Hepatocyte (in vitro differentiated cells): ENCODE data around the gene ARID5A. TPM values are rescaled to one million over a fixed set of nuclear protein-coding genes. Genes with fewer than 3 reads are reported as not detected.
"Not testable (repeated sequence)": the region's sequence is repeated elsewhere in the genome, so short reads cannot be mapped to it uniquely, and the experiment has no call there.

Source experiments
- DNase-seq: peaks from one replicate; pipeline ENCODE4 v3.0.0-alpha.2; 2016; ENCODE audit warnings: low spot score
- H2AFZ ChIP-seq: fragments of 200-600 bp; sonication (generic); 2 replicates; pipeline ENCODE4 v1.6.0; 2016; ENCODE audit warnings: antibody characterized with exemption, mild to moderate bottlenecking
- H3K27ac ChIP-seq: fragments of 200-600 bp; sonication (generic); 2 replicates; pipeline ENCODE4 v1.5.1; 2016; ENCODE audit warnings: mild to moderate bottlenecking
- H3K27me3 ChIP-seq: fragments of 200-600 bp; sonication (generic); 2 replicates; pipeline ENCODE4 v1.6.1; 2016
- H3K36me3 ChIP-seq: fragments of 200-600 bp; sonication (generic); replicated peaks from 2 replicates; pipeline ENCODE4 v1.5.1; 2016; ENCODE audit warnings: low read depth; ENCODE audit not compliant: insufficient read depth
- H3K4me1 ChIP-seq: fragments of 200-600 bp; sonication (generic); 2 replicates; pipeline ENCODE4 v1.5.1; 2016; ENCODE audit warnings: mild to moderate bottlenecking, moderate library complexity; ENCODE audit not compliant: insufficient read depth
- H3K4me2 ChIP-seq: fragments of 200-600 bp; sonication (generic); 2 replicates; pipeline ENCODE4 v1.6.0; 2016
- H3K4me3 ChIP-seq: fragments of 200-600 bp; sonication (generic); 2 replicates; pipeline ENCODE4 v1.5.1; 2016; ENCODE audit warnings: mild to moderate bottlenecking
- H3K79me2 ChIP-seq: fragments of 200-600 bp; sonication (generic); 2 replicates; pipeline ENCODE4 v1.6.0; 2017; ENCODE audit warnings: mild to moderate bottlenecking
- H3K9me2 ChIP-seq: fragments of 200-600 bp; sonication (generic); replicated peaks from 2 replicates; pipeline ENCODE4 v1.6.0; 2017; ENCODE audit warnings: mild to moderate bottlenecking; ENCODE audit not compliant: insufficient read depth
- H3K9me3 ChIP-seq: fragments of 200-600 bp; sonication (generic); 2 replicates; pipeline ENCODE4 v1.5.1; 2016; ENCODE audit warnings: low read depth, mild to moderate bottlenecking
- H4K20me1 ChIP-seq: fragments of 200-600 bp; sonication (generic); 2 replicates; pipeline ENCODE4 v1.6.0; 2016; ENCODE audit warnings: mild to moderate bottlenecking; ENCODE audit not compliant: insufficient read depth, poor library complexity, severe bottlenecking
- EZH2 ChIP-seq: fragments of 200-600 bp; sonication (generic); IDR thresholded peaks from 2 replicates; pipeline ENCODE4 v1.6.1; 2016; ENCODE audit warnings: antibody characterized with exemption, mild to moderate bottlenecking, borderline replicate concordance
- EZH2phosphoT487 ChIP-seq: fragments of 200-600 bp; sonication (generic); IDR thresholded peaks from one replicate; pipeline ENCODE4 v1.6.1; 2018; ENCODE audit warnings: antibody characterized with exemption, mild to moderate bottlenecking, low read depth, moderate library complexity; ENCODE audit not compliant: unreplicated experiment, severe bottlenecking
- WGBS: methylation state at CpG from one replicate; pipeline ENCODE4 v1.1.6; 2016; ENCODE audit warnings: low lambda C conversion rate; ENCODE audit errors: missing lambda C conversion rate; 5-methylcytosine and 5-hydroxymethylcytosine counted together
- polyA plus RNA-seq: library from polyadenylated mRNA; unstranded; fragments of >200 nt; fragmentation: Nextera tagmentation; extraction: Ambion mirVana; gene quantifications from 2 replicates; pipeline ENCODE4 v1.2.1, GENCODE V29; 2016
- total RNA-seq: library from RNA; depleted of rRNA; stranded (reverse); fragments of >200 nt; gene quantifications from 2 replicates; pipeline ENCODE4 v1.2.3, GENCODE V29; 2014
- TF ChIP-seq, protein P1 (sequence below): fragments of 200-600 bp; sonication (generic); IDR thresholded peaks from 2 replicates; pipeline ENCODE4 v1.5.1; 2016; ENCODE audit warnings: antibody characterized with exemption, mild to moderate bottlenecking; ENCODE audit not compliant: poor library complexity

The ARID5A gene
- total and polyA plus RNA-seq, 2 experiments from 2014 or later = 6.9 to 13.3 TPM

- Histone ChIP-seq H3K9me3 (no peaks in the 10 kb centered on the region), H3K9me2 (no peaks in the 10 kb centered on the region), H3K4me3 (no peak overlapping the region), H3K4me1 (no peaks in the 10 kb centered on the region), H2AFZ (no peak overlapping the region), H4K20me1 (no peaks in the 10 kb centered on the region), H3K4me2 (peak overlapping the region; percentile 62), H3K79me2 (no peaks in the 10 kb centered on the region), H3K36me3 (no peaks in the 10 kb centered on the region), H3K27ac (peak overlapping the region; percentile 90), H3K27me3 (no peaks in the 10 kb centered on the region)
- 57% methylated on average over 14 of the region's 16 CpGs for WGBS
- TF ChIP-seq, protein P1, sequence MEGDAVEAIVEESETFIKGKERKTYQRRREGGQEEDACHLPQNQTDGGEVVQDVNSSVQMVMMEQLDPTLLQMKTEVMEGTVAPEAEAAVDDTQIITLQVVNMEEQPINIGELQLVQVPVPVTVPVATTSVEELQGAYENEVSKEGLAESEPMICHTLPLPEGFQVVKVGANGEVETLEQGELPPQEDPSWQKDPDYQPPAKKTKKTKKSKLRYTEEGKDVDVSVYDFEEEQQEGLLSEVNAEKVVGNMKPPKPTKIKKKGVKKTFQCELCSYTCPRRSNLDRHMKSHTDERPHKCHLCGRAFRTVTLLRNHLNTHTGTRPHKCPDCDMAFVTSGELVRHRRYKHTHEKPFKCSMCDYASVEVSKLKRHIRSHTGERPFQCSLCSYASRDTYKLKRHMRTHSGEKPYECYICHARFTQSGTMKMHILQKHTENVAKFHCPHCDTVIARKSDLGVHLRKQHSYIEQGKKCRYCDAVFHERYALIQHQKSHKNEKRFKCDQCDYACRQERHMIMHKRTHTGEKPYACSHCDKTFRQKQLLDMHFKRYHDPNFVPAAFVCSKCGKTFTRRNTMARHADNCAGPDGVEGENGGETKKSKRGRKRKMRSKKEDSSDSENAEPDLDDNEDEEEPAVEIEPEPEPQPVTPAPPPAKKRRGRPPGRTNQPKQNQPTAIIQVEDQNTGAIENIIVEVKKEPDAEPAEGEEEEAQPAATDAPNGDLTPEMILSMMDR = no peak
- TF ChIP-seq EZH2 (no peak), EZH2phosphoT487 (no peak)
- DNase-seq = peak; percentile 87
These were observed 20.1 kb downstream of the ARID5A start for GRCh38 chr2:96556441-96557330.

- H3K27me3 ChIP-seq, H3K9me2 ChIP-seq, DNase-seq, H3K4me1 ChIP-seq, H3K79me2 ChIP-seq, H3K36me3 ChIP-seq, H2AFZ ChIP-seq, H3K9me3 ChIP-seq, H3K4me3 ChIP-seq, H4K20me1 ChIP-seq: not testable (repeated sequence)
- WGBS = 94% methylated on average over 6 of the region's 6 CpGs
- Histone ChIP-seq H3K27ac (peak overlapping the region; percentile 90), H3K4me2 (peak overlapping the region; percentile 53)
These were observed 20.9 kb downstream of the ARID5A start for GRCh38 chr2:96557421-96557820.

- H3K27me3 ChIP-seq = no peaks in the 10 kb centered on the region
- H3K27ac ChIP-seq = no peak overlapping the region
- TF ChIP-seq EZH2 (no peak), EZH2phosphoT487 (no peak)
- TF ChIP-seq, protein P1 = no peak
- no peaks in the 10 kb centered on the region for H3K4me1 ChIP-seq
- no peaks in the 10 kb centered on the region for H3K36me3 ChIP-seq
- H2AFZ ChIP-seq = no peak overlapping the region
- no peaks in the 10 kb centered on the region for H3K9me3 ChIP-seq
- WGBS = 92% methylated on average over 6 of the region's 6 CpGs
- no peak overlapping the region for H3K4me2 ChIP-seq
- no peak overlapping the region for H3K4me3 ChIP-seq
- no peaks in the 10 kb centered on the region for H3K9me2 ChIP-seq
- H4K20me1 ChIP-seq = no peaks in the 10 kb centered on the region
- H3K79me2 ChIP-seq = no peaks in the 10 kb centered on the region
- no peak for DNase-seq
These were observed 21.5 kb downstream of the ARID5A start for GRCh38 chr2:96558061-96558460.

- no peak for TF ChIP-seq EZH2
- TF ChIP-seq EZH2phosphoT487 = no peak
- TF ChIP-seq, protein P1 = no peak
- no peak overlapping the region for H3K27ac ChIP-seq
These were observed 21.9 kb downstream of the ARID5A start for GRCh38 chr2:96558485-96558884.

More at GRCh38 chr2:96558485-96558884, 21.9 kb downstream of the ARID5A start:
- Histone ChIP-seq H3K9me2 (no peaks in the 10 kb centered on the region), H2AFZ (no peak overlapping the region), H3K4me3 (no peak overlapping the region), H3K4me2 (no peak overlapping the region), H3K9me3 (no peaks in the 10 kb centered on the region), H3K79me2 (no peaks in the 10 kb centered on the region), H3K4me1 (no peaks in the 10 kb centered on the region), H3K27me3 (no peaks in the 10 kb centered on the region), H4K20me1 (no peaks in the 10 kb centered on the region), H3K36me3 (no peaks in the 10 kb centered on the region)
- WGBS = 94% methylated on average over 8 of the region's 8 CpGs
- DNase-seq = no peak
